GM12864 (cell line): ENCODE data around the gene NOCT.
A peak's percentile ranks its signal among the peaks of the same experiment; 100 is the strongest.

Experiments
- DNase-seq: peaks from one replicate; pipeline ENCODE4 v3.0.0-alpha.2; 2011; ENCODE audit warnings: low read depth
- H3K4me3 ChIP-seq: 2 replicates; pipeline ENCODE4 v1.5.1; 2011; ENCODE audit warnings: mild to moderate bottlenecking, low read depth, low read length, control low read depth
- TF ChIP-seq, protein P1 (sequence below): IDR thresholded peaks from 2 replicates; pipeline ENCODE4 v1.5.1; 2011; ENCODE audit warnings: low read depth, mild to moderate bottlenecking, moderate library complexity, low read length, control low read depth, inconsistent platforms; ENCODE audit errors: missing control alignments

NOCT gene, protein sequence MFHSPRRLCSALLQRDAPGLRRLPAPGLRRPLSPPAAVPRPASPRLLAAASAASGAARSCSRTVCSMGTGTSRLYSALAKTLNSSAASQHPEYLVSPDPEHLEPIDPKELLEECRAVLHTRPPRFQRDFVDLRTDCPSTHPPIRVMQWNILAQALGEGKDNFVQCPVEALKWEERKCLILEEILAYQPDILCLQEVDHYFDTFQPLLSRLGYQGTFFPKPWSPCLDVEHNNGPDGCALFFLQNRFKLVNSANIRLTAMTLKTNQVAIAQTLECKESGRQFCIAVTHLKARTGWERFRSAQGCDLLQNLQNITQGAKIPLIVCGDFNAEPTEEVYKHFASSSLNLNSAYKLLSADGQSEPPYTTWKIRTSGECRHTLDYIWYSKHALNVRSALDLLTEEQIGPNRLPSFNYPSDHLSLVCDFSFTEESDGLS

DNA sequence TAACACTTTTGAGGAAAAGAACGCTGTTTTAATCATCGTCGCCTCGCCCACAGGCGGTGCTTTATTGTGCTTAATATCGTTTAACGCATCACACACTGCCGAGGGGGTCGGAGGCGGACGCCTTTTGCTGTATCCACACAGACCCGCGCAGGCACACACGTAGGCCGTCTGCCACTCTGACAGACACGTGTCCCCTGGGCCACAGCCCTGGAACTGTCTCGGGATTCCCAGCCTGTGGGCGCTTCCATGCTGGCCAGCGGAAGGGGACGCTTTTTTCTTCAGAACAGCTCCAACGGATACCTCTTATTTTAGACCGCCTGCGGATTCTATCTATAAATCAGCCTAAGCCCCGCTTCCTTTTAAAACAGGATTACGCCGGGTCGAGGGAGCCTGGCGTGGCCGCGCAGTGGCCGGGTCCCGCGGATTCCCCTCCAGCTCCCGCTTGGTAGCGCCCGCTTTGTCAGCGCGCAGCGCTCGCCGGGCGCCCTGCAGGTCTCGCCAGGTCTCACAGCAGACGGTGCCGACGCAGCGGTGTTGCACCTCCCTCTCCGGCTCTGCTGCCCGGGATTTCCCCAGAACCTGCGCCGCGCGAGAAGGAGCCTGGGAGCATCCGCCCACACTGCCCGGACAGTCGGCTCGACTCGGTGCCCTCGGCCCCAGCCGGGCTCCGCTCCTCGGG, at the start of gene NOCT:
NOCT (plus strand) TSS at position 513 of the 679 bp plus-strand sequence. CDS start 201 bp downstream, outside the sequence.
- peak; percentile 92 for DNase-seq
- TF ChIP-seq, protein P1, sequence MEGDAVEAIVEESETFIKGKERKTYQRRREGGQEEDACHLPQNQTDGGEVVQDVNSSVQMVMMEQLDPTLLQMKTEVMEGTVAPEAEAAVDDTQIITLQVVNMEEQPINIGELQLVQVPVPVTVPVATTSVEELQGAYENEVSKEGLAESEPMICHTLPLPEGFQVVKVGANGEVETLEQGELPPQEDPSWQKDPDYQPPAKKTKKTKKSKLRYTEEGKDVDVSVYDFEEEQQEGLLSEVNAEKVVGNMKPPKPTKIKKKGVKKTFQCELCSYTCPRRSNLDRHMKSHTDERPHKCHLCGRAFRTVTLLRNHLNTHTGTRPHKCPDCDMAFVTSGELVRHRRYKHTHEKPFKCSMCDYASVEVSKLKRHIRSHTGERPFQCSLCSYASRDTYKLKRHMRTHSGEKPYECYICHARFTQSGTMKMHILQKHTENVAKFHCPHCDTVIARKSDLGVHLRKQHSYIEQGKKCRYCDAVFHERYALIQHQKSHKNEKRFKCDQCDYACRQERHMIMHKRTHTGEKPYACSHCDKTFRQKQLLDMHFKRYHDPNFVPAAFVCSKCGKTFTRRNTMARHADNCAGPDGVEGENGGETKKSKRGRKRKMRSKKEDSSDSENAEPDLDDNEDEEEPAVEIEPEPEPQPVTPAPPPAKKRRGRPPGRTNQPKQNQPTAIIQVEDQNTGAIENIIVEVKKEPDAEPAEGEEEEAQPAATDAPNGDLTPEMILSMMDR: no peak
- H3K4me3 ChIP-seq: peak within 1 kb of the TSS; percentile 98

DNA sequence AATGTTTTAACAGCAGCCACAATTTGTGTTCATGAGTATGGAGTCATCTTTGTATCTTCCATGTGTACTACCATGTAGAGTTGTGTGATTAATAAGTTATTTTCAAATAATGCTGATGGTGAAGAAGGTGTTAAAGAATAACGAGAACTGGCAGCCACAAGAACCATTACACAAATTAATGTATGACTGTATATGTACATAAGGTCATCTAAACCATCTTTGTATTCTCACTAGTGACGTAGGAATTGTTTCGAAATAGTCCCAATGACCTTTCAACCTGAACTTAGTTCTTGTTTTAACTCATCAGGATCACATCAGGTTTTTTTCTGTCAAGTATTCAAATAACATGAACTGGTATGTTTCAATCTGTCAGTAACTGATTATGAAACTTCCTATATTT, 48.3 kb upstream of the NOCT start:
- peak; percentile 12 for DNase-seq
- TF ChIP-seq, protein P1: no peak

DNA sequence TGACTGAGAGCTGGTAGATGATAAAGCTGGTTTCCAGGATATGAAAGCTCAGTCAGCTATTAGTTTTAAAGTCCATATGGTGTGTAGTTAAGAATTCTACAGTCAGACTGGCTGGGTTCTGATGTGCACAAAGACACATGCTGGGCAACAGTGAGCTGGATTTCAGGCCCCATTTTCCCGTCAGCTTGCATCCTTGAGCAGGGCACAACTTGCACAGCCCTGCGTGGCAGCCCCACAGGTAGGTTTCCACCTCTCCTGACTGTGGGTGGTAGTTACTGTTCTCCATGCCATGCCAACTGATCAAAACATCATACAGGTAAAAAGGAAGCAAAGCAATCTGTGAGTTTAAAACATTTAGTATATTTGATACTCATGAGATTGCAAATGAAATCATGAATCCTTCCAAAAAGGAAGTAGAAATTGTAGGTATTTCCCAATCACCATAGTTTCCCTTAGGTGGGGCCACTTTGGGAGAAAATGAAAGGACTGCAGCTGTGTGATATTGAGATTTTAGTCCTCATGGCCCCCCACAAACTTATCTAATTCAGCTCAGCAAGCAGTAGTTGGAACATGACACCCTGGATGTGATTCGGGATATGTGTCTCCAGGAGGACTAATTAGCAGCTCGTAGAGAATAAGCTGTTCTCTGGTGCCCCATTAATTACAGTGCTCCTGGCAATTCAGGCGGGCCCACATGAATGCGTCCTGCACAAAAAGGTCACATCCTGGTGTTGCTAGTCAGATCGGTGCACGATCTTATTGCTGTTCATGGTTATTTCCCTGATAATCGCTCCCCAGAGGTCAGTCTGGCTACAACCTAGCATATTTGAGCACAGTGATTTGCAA, 42.4 kb upstream of the NOCT start:
- DNase-seq: no peak
- TF ChIP-seq, protein P1: no peak
- no peak overlapping the region for H3K4me3 ChIP-seq

More for the DNA sequence above, 48.3 kb upstream of the NOCT start:
- H3K4me3 ChIP-seq: no peak overlapping the region

DNA sequence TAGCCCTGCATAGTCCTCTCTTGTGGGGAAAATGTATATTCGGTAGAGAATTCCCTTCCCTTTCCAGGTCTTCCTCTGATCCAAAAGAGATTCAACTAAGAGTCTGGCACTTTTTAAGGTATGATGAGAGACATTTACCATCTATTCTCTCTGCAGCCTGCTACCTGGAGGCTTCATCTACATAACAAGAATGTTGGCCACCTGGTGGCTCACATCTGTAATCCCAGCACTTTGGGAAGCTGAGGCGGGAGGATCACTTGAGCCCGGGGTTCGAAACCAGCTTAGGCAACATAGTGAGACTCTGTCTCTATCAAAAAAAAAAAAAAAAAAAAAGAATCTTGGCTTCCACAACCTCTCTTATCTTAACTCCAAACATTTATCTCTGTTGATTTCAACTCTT, 40.4 kb upstream of the NOCT start:
- H3K4me3 ChIP-seq: no peak overlapping the region
- no peak for DNase-seq
- TF ChIP-seq, protein P1: no peak

DNA sequence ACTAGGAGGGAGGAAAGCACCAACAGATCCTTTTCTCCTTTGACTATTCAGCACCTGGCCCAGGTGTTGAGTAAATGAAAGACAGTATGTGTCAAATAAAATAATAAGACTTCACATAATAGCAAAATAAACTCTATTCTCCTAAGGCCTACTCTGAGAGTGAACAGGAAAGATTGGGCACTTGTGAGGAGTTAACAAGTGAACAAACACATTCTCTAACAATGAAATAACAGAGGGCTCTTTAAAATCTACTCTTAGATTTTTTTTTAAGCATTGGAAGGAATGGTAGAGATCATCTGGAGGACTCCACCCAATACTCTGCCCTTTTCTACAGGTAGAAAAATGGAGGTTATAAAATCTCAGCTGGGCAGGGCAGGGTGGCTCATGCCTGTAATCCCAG, 39.1 kb upstream of the NOCT start:
- H3K4me3 ChIP-seq: no peak overlapping the region
- TF ChIP-seq, protein P1: no peak
- no peak for DNase-seq

DNA sequence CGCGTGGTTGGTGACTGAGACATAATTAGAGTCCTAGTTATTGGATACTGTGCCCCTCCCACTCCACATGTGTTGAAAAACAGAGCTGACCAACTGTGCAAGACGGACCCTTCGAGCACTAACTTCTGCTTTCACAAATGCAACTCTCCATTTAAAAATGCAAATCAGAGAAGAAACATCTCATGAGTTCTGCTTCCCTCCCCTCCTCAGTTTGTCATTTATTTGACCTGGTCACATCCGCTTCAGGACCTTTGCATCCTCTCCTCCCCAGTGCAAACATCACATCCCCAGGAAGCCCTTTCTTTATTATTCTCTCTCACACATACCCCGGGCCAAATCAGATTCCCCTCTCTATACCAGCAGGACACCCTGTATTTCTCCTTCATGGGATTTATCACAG, 38.1 kb upstream of the NOCT start:
- TF ChIP-seq, protein P1: no peak
- peak; percentile 42 for DNase-seq
- no peak overlapping the region; the same call in 1 of the 2 replicates for H3K4me3 ChIP-seq
